IPS-11a (cell line): ENCODE measurements around the gene ATXN2.
"Not testable (repeated sequence)": the region's sequence is repeated elsewhere in the genome, so short reads cannot be mapped to it uniquely, and the experiment has no call there.

ENCODE experiments used
- H3K4me3 ChIP-seq: one replicate; pipeline ENCODE4 v1.5.1; 2013; ENCODE audit warnings: low read depth, low read length, control low read depth

Gene ATXN2

GRCh38 chr12:111573476-111573875 is 25.6 kb downstream of the ATXN2 start:
- H3K4me3 ChIP-seq: no peak overlapping the region

- no peak overlapping the region for H3K4me3 ChIP-seq
Observed at GRCh38 chr12:111570084-111570961, 28.8 kb downstream of the ATXN2 start.

GRCh38 chr12:111569363-111570083 is 29.6 kb downstream of the ATXN2 start:
- no peak overlapping the region for H3K4me3 ChIP-seq

DNA sequence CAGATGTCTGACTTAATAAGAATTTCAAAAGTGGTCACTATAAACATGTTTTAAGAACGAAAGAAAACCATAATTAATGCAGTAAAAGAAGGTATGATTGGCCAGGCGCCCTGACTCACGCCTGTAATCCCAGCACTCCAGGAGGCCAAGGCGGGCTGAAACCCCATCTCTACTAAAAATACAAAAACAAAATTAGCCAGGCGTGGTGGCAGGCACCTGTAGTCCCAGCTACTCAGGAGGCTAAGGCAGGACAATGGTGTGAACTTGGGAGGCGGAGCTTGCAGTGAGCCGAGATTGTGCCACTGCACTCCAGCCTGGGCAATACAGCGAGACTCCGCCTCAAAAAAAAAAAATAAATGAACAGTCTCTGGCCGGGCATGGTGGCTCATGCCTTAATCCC is 38.3 kb downstream of the ATXN2 start:
- not testable (repeated sequence) for H3K4me3 ChIP-seq

GRCh38 chr12:111558107-111558376 is 41.1 kb downstream of the ATXN2 start:
- no peak overlapping the region for H3K4me3 ChIP-seq

GRCh38 chr12:111557271-111558106 is 41.6 kb downstream of the ATXN2 start:
- no peak overlapping the region for H3K4me3 ChIP-seq

DNA sequence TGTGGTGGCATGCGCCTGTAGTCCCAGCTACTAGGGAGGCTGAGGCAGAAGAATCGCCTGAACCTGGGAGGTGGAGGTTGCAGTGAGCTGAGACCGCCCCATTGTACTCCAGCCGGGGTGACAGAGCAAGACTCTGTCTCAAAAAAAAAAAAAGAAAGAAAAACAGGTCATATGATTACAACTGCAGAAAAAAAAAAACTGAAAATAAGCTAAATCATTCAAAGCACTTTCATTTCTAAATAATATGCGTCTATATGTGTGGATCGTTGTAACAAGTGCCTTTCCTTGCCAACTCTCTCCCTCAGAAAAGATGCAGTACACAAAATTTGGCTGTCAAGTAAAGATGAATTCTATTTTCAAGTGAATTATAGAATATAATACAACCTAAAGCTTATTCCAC is 42.4 kb downstream of the ATXN2 start:
- no peak overlapping the region for H3K4me3 ChIP-seq

- not testable (repeated sequence) for H3K4me3 ChIP-seq
Observed at GRCh38 chr12:111555313-111555712, 43.8 kb downstream of the ATXN2 start.

GRCh38 chr12:111546758-111547383 is 52.2 kb downstream of the ATXN2 start:
- H3K4me3 ChIP-seq: no peak overlapping the region

GRCh38 chr12:111546171-111546570 is 52.9 kb downstream of the ATXN2 start:
- no peak overlapping the region for H3K4me3 ChIP-seq

DNA sequence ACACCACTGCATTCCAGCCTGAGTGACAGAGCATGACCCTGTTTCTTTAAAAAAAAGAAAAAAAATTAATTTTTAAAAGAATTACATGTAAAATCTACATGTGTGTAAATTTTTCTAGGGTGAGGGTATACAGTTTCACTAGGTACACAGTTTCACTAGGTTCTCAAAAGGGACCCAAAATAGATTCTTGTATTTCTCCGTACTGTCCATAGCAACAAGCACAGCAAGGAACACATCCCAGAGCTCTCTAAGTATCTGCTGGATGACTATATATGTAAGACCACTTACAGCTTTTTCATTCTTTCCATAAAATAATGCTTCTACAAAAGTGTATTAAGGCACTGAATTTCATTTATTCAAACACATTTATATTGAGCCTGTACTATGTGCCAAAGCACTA is 55.1 kb downstream of the ATXN2 start:
- H3K4me3 ChIP-seq: no peak overlapping the region

- no peak overlapping the region for H3K4me3 ChIP-seq
Observed at GRCh38 chr12:111532751-111533150, 66.4 kb downstream of the ATXN2 start.

DNA sequence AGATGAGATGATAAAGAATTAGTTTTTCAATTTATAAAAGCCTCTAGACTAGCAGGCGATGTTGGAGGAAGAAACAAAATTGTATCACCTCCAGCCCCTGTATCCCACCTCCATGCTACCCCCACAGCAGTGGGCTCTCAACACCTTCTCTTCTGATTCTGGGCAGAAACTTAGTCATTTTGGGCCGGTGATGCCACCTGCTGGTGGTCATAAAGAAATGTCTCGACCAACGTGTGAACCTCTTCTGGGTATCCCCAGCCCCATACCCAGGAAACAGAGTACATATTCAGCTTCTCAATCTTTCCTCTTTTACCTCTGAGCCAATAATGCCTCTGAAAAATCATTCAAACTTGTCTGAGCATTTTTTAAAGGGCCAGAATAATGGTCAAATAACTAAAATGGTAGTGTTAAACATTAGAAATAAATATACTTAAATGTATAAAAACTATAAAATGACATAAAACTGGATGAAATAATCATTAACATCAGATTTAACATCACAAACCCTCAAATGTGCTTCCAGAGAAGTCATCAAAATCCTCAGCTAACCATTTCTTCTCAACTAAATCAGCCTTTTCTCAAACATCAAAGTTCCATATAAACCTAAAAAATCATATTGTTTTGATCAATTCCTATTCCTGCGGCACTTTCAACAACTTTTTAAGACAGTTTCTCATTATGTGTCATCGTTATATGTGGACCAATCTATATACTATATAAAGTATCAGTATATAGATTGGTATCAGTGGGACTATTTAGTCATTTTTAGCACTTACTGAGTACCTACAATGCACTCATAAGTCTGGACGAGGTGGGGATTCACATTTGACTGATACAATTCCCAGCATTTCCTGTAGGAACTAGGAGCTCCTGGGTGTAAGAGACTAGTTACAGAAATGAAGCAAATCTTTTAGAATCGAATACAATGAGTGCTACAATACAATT is 69.4 kb downstream of the ATXN2 start:
- H3K4me3 ChIP-seq: no peak overlapping the region

DNA sequence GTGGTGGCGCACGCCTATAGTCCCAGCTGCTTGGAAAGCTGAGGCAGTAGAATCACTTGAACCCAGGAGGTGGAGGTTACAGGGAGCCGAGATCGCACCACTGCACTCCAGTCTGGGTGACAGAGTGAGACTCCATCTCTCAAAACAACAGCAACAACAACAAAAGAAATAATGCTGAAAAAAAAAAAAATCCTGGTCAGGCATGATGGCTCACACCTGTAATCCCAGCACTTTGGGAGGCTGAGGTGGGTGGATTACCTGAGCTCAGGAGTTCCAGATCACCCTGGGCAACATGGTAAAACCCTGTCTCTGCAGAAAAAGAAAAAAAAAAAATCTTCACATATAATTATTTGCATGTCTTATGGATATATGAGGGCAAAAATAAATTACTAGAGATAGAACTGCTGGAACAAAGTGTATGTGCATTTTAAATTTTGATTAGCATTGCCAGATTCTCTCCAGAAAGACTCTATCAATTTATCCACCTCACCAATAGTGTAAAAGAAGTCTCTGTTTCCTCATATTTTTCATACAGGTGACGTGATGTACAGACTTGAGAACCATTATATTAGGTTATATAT is 75.4 kb downstream of the ATXN2 start:
- no peak overlapping the region for H3K4me3 ChIP-seq

DNA sequence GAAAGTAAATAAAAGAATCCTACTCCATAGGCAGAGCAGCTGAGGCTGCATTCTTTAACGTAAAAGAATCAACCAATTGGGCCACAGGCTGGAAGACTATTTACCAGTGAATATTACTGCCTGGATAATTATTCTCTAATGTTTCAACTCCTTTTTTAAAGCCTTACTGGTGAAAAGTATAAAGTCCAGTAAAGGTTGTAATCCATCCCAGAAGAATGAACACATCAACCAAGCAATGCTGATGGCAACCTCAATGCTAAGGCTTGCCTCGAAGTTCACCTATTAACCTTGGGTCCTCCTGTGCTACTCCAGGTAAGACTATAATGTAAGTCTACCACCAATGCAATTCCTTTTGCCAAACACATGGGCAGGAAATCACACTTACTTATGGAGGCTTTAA is 77.3 kb downstream of the ATXN2 start:
- H3K4me3 ChIP-seq: no peak overlapping the region

DNA sequence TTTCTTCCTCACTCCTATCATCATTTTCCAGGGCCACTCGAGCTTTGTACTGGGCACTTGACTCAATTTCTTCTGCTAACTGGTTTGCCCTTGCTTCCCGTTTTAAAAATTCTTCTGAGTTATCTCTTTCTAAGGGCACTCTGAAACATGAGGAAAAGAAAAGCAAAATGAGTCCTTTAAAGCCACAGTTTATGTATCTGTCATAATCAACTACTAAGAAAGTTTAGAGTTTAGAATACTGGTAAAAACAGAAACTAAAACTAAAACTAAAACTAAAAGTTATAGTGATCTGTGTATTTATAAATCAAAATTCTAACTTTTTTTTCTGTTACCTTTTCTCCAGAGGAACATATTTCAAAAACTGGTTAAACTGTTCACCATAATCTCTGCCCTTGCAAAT is 79.2 kb downstream of the ATXN2 start:
- no peak overlapping the region for H3K4me3 ChIP-seq

- no peak overlapping the region for H3K4me3 ChIP-seq
Observed at GRCh38 chr12:111519083-111519482, 80.0 kb downstream of the ATXN2 start.

DNA sequence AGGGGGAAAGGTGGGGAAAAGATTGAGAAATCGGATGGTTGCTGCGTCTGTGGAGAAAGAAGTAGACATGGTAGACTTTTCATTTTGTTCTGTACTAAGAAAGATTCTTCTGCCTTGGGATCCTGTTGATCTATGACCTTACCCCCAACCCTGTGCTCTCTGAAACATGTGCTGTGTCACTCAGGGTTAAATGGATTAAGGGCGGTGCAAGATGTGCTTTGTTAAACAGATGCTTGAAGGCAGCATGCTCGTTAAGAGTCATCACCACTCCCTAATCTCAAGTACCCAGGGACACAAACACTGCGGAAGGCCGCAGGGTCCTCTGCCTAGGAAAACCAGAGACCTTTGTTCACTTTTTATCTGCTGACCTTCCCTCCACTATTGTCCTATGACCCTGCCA is 91.4 kb downstream of the ATXN2 start:
- not testable (repeated sequence) for H3K4me3 ChIP-seq

GRCh38 chr12:111507258-111507657 is 91.9 kb downstream of the ATXN2 start:
- H3K4me3 ChIP-seq: not testable (repeated sequence)

DNA sequence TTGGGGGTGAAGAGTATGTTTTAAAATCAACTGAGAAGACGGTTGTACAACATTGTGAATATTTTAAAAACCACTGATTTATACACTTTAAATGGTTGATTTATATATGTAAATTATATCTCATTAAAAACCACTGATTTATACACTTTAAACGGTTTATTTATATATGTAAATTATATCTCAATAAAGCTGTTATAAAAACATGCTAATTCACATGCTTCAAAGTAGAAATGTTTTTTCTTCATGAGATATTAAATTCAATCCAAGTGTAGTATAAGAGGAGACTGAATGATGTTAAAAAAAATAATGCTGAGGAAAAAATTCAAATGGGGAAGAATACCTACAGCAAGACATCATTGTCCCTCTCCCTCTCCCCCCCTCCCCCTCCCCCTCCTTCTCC is 92.9 kb downstream of the ATXN2 start:
- no peak overlapping the region for H3K4me3 ChIP-seq
